ENCODE results near the gene CHCHD3. TPM values are rescaled to one million over a fixed set of nuclear protein-coding genes. Genes with fewer than 3 reads are reported as not detected.

Gene CHCHD3
- polyA plus RNA-seq, 1 donor, result 66.2 TPM

- no peak for DNase-seq
Measured at GRCh38 chr7:133077394-133077793, 4.5 kb downstream of the CHCHD3 start.

- no peak for DNase-seq
Measured at GRCh38 chr7:133076142-133076541, 5.7 kb downstream of the CHCHD3 start.

DNA sequence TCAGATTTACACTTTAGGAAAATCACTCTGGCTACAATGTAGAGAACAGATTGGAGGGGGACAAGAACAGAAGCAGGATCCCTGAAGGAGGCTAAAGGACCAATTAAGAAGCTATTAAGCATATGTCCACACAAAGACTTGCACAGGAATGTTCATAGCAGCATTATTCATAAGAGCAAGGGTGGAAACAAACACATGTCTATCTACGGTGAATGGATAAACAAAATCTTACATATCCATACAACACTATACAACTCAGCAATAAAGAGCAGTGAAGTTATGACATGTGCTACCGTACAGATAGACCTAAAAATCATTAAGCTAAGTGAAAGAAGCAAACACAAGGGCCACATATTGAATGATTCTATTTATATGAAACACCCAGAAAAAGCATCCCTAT lies 10.4 kb downstream of the CHCHD3 start:
- DNase-seq, result no peak

DNA sequence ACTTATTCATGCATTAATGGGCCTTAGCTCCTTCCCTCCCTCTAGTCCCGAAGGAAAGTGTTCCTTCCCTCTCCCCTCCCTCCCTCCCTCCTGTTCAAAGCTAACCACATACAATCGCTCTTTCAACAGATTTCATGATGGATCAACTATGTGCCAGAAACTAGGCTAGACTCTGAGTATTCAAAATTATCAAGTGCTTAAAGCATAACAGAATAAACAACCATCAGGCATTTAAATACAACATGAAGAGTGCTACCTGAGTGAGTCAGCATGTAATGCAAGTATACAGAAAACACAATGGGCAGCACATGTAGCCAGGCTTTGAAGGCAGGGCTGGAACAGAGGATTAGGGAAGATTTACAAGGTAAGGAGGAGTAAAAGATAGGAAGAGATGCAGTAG lies 11.3 kb downstream of the CHCHD3 start:
- no peak for DNase-seq

DNA sequence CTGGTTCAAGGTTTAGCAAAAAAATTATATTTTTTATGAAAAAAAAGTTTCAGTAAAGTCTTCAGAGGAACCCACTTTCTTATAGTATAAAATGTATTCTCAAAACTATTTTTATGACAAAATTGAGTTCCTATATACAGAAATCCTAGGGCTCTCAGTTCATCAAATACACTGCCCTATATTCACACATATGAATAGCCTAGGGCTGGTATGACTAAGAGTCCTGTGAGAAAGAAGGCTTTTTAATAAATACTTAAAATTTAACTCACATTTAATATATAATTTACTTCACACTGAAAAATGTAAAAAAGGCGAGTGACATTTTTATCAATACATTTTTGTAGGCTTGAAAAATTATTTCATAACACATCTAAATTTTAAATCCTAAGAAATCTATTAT lies 16.6 kb downstream of the CHCHD3 start:
- DNase-seq, result no peak

GRCh38 chr7:133064082-133064820 lies 17.6 kb downstream of the CHCHD3 start:
- DNase-seq, result no peak

GRCh38 chr7:133061792-133062191 lies 20.1 kb downstream of the CHCHD3 start:
- no peak for DNase-seq

DNA sequence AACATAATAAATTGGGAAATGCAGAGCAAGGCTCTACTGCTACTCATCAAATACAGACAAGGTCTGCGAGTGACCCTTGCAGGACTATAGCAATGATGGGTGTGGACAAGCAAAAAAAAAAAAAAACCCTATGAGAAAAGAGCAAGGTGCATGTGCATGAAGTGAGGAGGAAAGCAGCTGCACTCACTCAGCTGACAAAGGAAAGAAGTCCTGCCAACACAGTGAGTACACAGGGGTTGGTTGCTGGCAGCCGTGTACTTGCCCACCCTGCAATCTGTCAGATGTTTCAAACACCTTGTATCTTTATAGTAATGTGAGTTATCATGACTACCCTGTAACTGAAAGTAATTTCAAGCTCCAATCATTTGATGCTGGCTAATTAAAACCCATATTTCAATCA lies 20.5 kb downstream of the CHCHD3 start:
- no peak for DNase-seq

DNA sequence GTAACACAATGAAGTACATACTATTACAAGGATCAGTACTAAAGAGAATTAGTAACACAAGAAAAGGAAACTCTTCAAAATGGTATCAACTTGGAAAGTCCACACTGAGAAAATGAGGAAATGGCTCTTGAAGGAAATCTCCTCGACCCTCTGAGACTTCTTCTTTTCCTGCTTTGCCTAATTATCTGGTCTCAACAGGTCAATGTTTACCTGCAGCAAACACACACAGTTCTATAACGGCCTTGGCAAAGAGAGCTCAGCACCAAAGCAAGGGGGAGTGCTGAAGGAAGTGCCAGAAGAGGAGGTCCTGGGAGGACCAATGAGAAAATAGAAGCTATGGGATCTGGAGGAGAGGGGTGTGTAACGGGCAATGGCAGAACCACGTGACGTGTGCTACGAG lies 21.9 kb downstream of the CHCHD3 start:
- DNase-seq, result no peak

DNA sequence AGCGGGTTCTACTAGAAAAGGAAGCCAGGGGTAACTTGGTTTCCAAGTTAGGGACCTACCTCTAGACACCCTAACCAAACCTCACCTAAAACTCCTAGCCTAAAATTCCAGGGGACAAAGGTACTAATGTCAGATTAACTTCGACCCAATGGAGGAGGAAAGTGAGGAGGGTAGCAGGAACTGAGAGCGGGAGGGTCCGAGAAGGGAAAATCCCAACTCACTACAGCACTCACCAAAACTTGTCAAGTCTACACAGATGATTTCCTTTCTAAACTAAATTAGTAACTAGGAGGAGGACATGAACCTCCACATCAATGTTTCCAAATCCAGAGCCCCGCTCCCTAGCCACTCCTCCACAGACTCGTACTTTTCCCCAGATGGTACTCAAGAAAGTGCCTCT lies 22.6 kb downstream of the CHCHD3 start:
- DNase-seq, result no peak

GRCh38 chr7:133056370-133057238 lies 25.3 kb downstream of the CHCHD3 start:
- no peak for DNase-seq

DNA sequence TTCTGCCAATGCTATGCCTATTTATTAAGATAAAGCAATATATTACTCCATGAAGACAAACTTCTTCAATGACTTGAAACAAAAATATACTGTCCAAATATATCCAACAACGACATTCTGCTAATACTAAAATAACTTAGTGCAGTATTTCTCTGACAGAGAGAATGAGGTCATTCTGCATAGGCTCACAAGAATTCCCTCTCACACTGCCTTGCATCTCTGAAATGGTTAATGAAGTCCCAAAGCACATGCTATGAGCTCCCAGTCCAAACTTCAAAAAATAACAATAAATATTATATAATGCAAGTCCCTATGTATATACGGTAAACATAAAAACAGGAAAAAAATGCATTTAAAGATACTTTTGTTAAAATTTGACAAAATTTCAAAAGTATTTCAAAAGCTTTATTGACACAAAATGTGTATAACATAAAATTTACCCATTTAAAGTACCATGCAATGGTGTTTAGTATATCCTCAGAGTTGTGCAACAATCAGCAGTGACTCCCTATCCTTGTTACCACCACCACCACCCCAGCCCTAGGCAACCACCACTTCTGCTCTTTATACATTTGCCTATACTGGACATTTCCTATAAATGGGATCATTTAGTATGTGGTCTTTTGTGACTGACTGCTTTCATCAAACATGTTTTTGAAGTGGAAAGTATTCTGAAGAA lies 27.6 kb downstream of the CHCHD3 start:
- DNase-seq, result no peak

DNA sequence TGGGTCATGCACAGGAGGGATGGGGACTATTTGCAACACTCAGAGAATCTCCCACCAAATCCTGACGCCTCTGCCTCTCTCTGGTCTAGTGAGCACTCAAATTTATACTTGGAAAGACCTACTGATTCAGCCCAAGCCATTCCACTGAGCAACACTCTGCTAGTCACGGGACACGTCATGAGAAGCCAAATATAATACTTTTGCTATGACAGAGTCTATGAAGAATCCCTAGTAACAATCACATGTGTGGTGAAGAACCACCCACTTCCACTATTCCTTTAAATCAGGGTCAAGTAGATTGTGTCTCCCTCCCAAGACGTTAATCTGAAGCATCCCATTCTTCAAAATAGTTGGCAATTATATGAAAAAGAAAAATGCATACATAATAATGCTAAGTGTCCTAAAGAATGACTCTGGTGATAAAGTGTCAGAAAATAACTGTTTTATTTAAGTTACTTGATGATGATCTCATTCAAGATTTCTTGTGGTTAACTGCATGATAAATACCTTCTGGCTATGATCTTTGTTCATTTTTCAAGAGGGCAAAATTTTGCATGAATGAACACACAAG lies 28.5 kb downstream of the CHCHD3 start:
- no peak for DNase-seq

- no peak for DNase-seq
Measured at GRCh38 chr7:133052826-133053225, 29.1 kb downstream of the CHCHD3 start.

GRCh38 chr7:133052401-133052756 lies 29.5 kb downstream of the CHCHD3 start:
- no peak for DNase-seq

- DNase-seq, result no peak
Measured at GRCh38 chr7:133051719-133052400, 30.0 kb downstream of the CHCHD3 start.

DNA sequence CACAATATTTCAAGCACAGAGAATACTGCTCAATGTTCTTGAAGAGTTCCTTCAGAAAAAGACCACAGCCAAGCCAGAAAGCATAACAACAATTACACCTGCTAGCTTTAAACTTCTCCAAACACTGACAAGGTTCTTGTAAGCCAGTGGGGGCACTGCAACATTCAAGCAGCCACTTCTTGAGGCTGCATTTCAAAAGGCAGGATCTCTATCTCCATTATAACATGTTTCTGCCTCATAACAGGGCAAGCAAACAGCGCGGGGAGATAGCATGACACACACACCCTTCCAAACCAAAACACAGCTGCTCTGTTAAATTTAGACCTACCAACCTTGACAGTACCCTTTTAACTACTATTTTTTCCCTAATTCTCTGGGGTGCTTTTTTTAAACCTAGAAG lies 30.8 kb downstream of the CHCHD3 start:
- DNase-seq, result no peak

DNA sequence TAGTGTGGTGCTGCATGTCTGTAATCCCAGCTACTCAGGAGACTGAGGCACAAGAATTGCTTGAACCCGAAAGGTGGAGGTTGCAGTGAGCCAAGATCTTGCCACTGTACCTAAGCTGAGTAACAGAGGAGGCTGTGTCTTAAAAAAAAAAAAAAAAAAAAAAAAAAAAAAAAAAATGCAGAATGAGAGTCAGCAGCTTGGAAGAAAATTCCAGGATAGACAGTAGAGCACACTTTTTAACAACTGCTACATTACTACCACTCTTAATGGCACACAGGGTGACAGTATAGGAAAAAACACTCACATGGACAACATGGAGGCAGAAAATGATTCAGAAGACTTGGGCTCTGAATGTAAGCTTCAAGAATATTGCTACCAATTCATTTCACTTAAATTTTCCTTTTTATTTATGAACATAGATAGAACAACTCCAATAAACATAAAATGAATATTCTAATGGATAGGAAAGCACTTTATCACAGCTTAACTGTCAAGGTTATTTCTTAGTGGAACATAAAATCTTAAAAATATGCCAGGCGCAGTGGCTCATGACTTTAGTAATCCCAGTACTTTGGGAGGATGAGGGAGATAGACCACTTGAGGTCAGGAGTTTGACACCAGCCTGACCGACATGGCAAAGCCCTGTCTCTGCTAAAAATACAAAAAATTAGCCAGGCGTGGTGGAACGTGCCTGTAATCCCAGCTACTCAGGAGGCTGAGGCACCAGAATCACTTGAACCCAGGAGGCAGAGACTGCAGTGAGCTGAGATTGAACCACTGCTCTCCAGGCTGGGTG lies 31.5 kb downstream of the CHCHD3 start:
- no peak for DNase-seq

- DNase-seq, result no peak
Measured at GRCh38 chr7:133048589-133048988, 33.3 kb downstream of the CHCHD3 start.

GRCh38 chr7:133047321-133047720 lies 34.6 kb downstream of the CHCHD3 start:
- no peak for DNase-seq

- DNase-seq, result no peak
Measured at GRCh38 chr7:133044722-133045473, 37.0 kb downstream of the CHCHD3 start.
